DND-41 (cell line): ENCODE results near the gene FCSK.

Experiments used
- ATAC-seq: fragments of 200-7000 bp; cut with Tn5 transposase; 3 replicates; pipeline ENCODE4 v1.9.1; 2021; ENCODE audit warnings: low read depth; ENCODE audit not compliant: insufficient read depth
- DNase-seq: peaks from one replicate; pipeline ENCODE4 v3.0.0-alpha.2; 2020
- H2AFZ ChIP-seq: 2 replicates; pipeline ENCODE4 v1.6.0; 2012; ENCODE audit warnings: low read depth, low read length
- H3K27ac ChIP-seq: 2 replicates; pipeline ENCODE4 v1.5.1; 2012; ENCODE audit warnings: low read length, inconsistent platforms
- H3K27me3 ChIP-seq: fragments of 200-600 bp; sonication (generic); 2 replicates; pipeline ENCODE4 v1.6.0; 2012; ENCODE audit warnings: low read length, mild to moderate bottlenecking, inconsistent platforms; ENCODE audit not compliant: insufficient read depth, poor library complexity
- H3K36me3 ChIP-seq: 2 replicates; pipeline ENCODE4 v1.5.1; 2012; ENCODE audit warnings: low read length, inconsistent platforms; ENCODE audit not compliant: insufficient read depth
- H3K4me1 ChIP-seq: 2 replicates; pipeline ENCODE4 v1.5.1; 2012; ENCODE audit warnings: mild to moderate bottlenecking, low read length; ENCODE audit not compliant: insufficient read depth
- H3K4me2 ChIP-seq: 2 replicates; pipeline ENCODE4 v1.6.0; 2012; ENCODE audit warnings: mild to moderate bottlenecking, moderate library complexity, low read length, inconsistent platforms; ENCODE audit not compliant: insufficient read depth
- H3K4me3 ChIP-seq, 2 experiments: fragments of 200-600 bp in 1 of 2; shearing (Covaris generic) in 1 of 2; 2 replicates each; pipeline ENCODE4 v1.5.1; 2012 to 2016; ENCODE audit warnings: inconsistent platforms in 2 of 2, low read length in 2 of 2, mild to moderate bottlenecking in 2 of 2, low read depth in 1 of 2, moderate library complexity in 1 of 2
- H3K79me2 ChIP-seq: 2 replicates; pipeline ENCODE4 v1.6.0; 2012; ENCODE audit warnings: low read length, inconsistent platforms; ENCODE audit not compliant: insufficient read depth
- H3K9ac ChIP-seq: 2 replicates; pipeline ENCODE4 v1.6.0; 2012; ENCODE audit warnings: low read depth, mild to moderate bottlenecking, inconsistent platforms, low read length, moderate library complexity
- H3K9me3 ChIP-seq: 2 replicates; pipeline ENCODE4 v1.5.1; 2012; ENCODE audit warnings: low read length, moderate library complexity, mild to moderate bottlenecking, inconsistent platforms; ENCODE audit not compliant: insufficient read depth, severe bottlenecking
- H4K20me1 ChIP-seq: 2 replicates; pipeline ENCODE4 v1.6.0; 2012; ENCODE audit warnings: low read length; ENCODE audit not compliant: insufficient read depth
- EZH2 ChIP-seq: IDR thresholded peaks from 3 replicates; pipeline ENCODE4 v1.6.1; 2012; ENCODE audit warnings: borderline replicate concordance, low read depth, mild to moderate bottlenecking, moderate library complexity, low read length, inconsistent platforms; ENCODE audit not compliant: severe bottlenecking
- TF ChIP-seq, protein P1 (sequence below): IDR thresholded peaks from 2 replicates; pipeline ENCODE4 v1.5.1; 2012; ENCODE audit warnings: borderline replicate concordance, low read length, moderate library complexity, mild to moderate bottlenecking; ENCODE audit not compliant: poor library complexity, severe bottlenecking; ENCODE audit errors: extremely low read depth

The FCSK gene

GRCh38 chr16:70474320-70475053 is 20.1 kb downstream of the FCSK start:
- no peaks in the 10 kb centered on the region for H4K20me1 ChIP-seq
- H3K4me1 ChIP-seq, result no peaks in the 10 kb centered on the region
- ATAC-seq (no peak), DNase-seq (no peak)
- H2AFZ ChIP-seq, result no peak overlapping the region
- no peaks in the 10 kb centered on the region for H3K9me3 ChIP-seq
- no peak overlapping the region for H3K4me3 ChIP-seq
- no peaks in the 10 kb centered on the region for H3K79me2 ChIP-seq
- H3K27me3 ChIP-seq, result no peaks in the 10 kb centered on the region
- no peak overlapping the region for H3K27ac ChIP-seq
- peaks cover 32% of the 10 kb centered on the region for H3K36me3 ChIP-seq
- H3K9ac ChIP-seq, result no peak overlapping the region
- H3K4me2 ChIP-seq, result no peak overlapping the region
- TF ChIP-seq EZH2, result no peak
- TF ChIP-seq, protein P1, sequence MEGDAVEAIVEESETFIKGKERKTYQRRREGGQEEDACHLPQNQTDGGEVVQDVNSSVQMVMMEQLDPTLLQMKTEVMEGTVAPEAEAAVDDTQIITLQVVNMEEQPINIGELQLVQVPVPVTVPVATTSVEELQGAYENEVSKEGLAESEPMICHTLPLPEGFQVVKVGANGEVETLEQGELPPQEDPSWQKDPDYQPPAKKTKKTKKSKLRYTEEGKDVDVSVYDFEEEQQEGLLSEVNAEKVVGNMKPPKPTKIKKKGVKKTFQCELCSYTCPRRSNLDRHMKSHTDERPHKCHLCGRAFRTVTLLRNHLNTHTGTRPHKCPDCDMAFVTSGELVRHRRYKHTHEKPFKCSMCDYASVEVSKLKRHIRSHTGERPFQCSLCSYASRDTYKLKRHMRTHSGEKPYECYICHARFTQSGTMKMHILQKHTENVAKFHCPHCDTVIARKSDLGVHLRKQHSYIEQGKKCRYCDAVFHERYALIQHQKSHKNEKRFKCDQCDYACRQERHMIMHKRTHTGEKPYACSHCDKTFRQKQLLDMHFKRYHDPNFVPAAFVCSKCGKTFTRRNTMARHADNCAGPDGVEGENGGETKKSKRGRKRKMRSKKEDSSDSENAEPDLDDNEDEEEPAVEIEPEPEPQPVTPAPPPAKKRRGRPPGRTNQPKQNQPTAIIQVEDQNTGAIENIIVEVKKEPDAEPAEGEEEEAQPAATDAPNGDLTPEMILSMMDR, result no peak

DNA sequence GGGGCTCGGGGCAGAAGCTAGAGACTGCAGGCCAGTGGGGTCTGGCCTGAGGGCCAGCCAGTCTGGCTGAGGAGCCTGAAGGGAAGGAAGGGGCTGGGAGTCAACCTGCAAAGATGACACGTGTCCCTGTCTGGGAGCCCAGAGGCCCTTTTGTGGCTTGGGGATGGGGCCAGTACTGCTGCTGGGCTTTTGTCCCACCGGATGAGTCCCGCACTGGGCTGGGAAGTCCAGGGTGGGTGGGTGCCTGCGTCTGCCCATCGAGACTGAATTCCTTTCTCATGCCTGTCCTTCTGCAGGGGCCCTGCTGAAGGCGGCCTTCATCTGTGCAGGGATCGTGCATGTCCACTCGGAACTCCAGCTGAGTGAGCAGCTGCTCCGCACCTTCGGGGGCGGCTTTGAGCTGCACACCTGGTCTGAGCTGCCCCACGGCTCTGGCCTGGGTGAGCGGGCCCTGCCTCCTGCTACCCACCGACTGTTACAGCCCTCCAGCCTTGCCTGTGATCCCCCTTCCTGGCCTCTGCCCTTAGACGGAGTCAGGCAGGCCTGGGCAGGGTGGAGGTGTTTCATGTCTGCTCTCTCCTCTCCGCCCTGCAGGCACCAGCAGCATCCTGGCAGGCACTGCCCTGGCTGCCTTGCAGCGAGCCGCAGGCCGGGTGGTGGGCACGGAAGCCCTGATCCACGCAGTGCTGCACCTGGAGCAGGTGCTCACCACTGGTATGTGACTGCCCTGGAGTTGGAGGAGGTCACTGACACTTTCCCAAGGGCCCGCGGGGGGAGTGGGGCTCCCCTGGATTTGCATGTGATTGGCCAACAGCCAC is 20.9 kb downstream of the FCSK start:
- H3K79me2 ChIP-seq, result no peaks in the 10 kb centered on the region
- no peaks in the 10 kb centered on the region for H3K4me1 ChIP-seq
- DNase-seq (no peak), ATAC-seq (no peak)
- no peaks in the 10 kb centered on the region for H3K9me3 ChIP-seq
- peaks cover 39% of the 10 kb centered on the region for H3K36me3 ChIP-seq
- H3K27me3 ChIP-seq, result no peaks in the 10 kb centered on the region
- H4K20me1 ChIP-seq, result no peaks in the 10 kb centered on the region; the same call in 1 of the 2 replicates
- H2AFZ ChIP-seq, result no peak overlapping the region
- H3K4me2 ChIP-seq, result no peak overlapping the region
- TF ChIP-seq EZH2, result no peak
- TF ChIP-seq, protein P1, result no peak
- no peak overlapping the region for H3K4me3 ChIP-seq
- no peak overlapping the region for H3K27ac ChIP-seq
- H3K9ac ChIP-seq, result no peak overlapping the region

GRCh38 chr16:70476272-70477020 is 22.1 kb downstream of the FCSK start:
- ATAC-seq (no peak), DNase-seq (no peak)
- H3K27me3 ChIP-seq, result no peaks in the 10 kb centered on the region
- TF ChIP-seq, protein P1, result no peak
- no peak for TF ChIP-seq EZH2
- no peak overlapping the region for H3K9ac ChIP-seq
- H3K4me3 ChIP-seq, result no peak overlapping the region
- no peaks in the 10 kb centered on the region; the same call in 1 of the 2 replicates for H4K20me1 ChIP-seq
- peaks cover 46% of the 10 kb centered on the region for H3K36me3 ChIP-seq
- H3K4me2 ChIP-seq, result no peak overlapping the region
- no peaks in the 10 kb centered on the region for H3K9me3 ChIP-seq
- H3K27ac ChIP-seq, result no peak overlapping the region
- no peaks in the 10 kb centered on the region for H3K4me1 ChIP-seq
- H2AFZ ChIP-seq, result no peak overlapping the region
- H3K79me2 ChIP-seq, result no peaks in the 10 kb centered on the region
